GM12874 (cell line): ENCODE data around the gene KCND3.

Experiments used
- TF ChIP-seq, protein P1 (sequence below): IDR thresholded peaks from 2 replicates; pipeline ENCODE4 v1.5.1; 2011; ENCODE audit warnings: low read depth, mild to moderate bottlenecking, control low read depth, low read length, moderate library complexity; ENCODE audit not compliant: insufficient read depth

The KCND3 gene

DNA sequence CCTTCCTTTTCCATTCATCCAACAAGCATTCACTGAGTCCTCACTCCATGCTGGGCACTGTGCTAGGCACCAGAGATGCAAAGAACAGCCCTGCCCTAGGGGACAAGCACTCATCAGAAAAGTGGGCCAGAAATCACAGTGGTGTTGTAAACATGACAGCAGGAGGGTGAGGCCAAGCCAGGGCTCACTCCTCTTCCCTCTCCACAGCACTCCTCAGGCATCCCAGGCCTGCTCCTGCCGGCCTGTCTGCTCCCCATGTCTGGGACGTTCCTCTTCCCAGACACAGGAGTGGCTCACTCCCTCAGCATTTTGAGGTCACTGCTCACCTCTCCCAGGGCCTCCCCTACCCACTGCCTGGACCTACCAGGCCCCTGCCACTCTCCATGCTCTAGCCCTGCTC lies 61.8 kb downstream of the KCND3 start:
- TF ChIP-seq, protein P1, sequence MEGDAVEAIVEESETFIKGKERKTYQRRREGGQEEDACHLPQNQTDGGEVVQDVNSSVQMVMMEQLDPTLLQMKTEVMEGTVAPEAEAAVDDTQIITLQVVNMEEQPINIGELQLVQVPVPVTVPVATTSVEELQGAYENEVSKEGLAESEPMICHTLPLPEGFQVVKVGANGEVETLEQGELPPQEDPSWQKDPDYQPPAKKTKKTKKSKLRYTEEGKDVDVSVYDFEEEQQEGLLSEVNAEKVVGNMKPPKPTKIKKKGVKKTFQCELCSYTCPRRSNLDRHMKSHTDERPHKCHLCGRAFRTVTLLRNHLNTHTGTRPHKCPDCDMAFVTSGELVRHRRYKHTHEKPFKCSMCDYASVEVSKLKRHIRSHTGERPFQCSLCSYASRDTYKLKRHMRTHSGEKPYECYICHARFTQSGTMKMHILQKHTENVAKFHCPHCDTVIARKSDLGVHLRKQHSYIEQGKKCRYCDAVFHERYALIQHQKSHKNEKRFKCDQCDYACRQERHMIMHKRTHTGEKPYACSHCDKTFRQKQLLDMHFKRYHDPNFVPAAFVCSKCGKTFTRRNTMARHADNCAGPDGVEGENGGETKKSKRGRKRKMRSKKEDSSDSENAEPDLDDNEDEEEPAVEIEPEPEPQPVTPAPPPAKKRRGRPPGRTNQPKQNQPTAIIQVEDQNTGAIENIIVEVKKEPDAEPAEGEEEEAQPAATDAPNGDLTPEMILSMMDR, result no peak

DNA sequence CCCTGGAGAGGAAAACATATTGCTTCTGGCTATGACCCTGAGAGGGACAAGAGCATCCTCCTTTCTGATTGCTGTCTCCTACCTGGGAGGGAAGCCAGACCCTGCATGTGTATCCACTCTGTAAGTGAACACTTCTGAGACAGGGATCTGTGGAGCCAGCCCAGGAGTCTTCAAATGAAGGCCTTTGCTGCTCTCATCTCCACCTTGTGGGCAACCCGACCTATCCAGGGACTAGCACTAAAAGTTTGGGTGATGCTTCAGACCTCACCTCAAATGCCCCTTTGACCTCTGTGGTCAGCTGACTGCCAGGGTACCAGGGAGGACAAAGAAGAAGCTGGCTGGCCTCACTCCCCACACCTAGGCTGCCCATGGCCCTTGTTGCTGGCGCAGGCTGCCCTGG lies 64.7 kb downstream of the KCND3 start:
- TF ChIP-seq, protein P1, result no peak

DNA sequence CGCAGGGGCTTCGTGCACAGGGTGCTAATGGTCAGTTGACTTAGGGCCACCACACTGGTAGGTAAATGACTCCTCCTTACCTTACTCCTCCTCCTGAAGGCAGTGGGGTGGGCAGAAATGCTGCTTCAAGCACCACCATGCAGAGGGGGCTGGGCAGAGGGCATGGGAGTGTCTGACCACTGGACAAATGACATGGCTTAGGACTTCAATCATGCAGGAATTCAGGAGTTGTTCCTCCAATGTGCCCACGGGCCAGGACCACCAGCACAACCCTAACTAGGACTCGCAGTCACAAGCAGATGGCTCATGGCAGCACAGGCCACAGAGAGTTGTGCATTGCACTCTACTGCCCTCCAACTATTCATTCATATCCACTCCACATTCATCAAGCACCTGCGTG lies 65.7 kb downstream of the KCND3 start:
- TF ChIP-seq, protein P1, result no peak

DNA sequence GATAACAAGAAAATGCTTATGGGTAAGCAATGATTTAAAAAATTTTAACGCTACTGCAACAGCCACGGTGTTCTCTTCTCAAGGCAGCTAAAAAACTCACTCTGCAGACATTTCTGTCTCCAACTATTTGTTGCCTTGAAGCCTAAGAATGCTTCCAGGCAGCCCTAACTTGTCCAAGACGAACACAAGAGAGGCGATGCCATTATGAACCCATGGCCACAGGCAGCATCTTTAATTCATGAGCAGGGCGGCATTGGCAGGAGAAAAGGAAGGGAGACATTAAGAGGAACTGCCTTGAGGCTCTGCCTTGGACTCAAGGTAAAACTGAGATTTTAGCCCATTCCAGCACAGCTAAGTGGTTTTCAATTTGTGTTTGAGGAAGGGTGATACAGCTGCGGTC lies 67.5 kb downstream of the KCND3 start:
- TF ChIP-seq, protein P1, result no peak

DNA sequence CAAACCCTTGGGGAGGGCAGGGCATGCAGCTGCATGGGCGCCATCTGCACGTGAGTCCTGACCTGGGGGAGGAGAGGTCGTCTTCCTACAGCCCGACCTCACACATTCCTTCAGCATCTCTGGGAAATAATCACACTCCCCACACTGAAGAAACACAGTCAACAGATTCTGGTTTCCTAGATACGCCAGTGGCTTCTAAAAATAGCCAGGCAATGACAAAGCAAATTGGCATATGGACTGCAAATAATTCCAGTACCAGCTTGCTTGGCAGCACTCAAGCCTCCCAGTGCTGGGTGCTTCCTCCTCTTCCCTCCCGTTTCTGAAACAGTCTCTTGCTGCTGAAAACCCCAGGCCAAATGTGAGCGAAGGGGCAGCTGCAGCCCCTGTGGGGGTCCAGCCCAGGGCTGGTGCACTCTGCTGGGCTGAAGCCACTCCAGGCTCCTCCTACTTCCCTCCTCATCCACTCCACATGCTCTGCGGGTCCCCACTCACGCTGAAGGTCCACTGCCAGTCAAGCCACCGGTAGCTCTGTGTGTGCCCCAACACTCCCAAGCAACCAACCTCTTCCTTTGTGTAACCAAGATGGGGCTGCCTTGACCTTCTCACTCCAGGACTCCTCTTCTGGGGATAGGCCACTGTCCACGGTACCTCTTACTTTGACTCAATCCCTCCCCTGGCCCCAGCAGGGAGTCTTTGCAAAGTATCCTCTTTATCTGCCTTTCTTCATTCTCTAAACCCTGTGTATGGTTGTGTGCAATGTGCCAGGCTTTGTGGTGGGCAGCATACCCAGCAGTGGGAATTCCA lies 69.0 kb downstream of the KCND3 start:
- TF ChIP-seq, protein P1, result no peak

DNA sequence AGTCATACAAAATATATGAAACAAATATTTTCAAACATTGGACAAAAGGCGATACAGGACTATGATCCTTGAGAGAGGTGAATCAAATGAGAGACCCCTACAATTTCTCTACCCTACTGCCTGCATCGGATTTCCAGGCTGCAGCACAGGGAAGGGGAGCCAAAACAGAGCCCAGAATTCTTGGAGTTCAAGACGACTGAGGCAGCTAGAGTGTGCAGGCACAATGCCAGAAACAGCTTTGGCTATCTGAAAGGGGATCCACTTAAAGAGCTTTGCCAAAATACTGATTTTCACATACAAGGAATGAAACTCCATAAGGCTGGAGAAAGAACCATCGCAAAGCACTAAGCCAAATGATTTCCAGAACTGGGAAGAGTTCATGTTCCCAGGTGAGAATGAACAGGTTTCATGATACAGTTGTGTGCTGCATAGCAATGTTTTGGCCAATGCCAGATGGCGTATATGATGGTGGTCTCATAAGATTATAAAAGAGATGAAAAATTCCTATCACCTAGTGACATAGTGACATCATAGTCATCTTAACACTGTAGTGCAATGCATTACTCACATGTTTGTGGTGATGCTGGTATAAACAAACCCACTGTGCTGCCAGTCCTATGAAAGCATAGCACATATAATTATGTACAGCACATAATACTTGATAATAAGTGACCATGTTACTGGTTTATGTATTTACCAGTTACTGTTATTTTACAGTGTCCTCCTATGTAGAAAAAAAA lies 77.5 kb downstream of the KCND3 start:
- TF ChIP-seq, protein P1, result no peak

DNA sequence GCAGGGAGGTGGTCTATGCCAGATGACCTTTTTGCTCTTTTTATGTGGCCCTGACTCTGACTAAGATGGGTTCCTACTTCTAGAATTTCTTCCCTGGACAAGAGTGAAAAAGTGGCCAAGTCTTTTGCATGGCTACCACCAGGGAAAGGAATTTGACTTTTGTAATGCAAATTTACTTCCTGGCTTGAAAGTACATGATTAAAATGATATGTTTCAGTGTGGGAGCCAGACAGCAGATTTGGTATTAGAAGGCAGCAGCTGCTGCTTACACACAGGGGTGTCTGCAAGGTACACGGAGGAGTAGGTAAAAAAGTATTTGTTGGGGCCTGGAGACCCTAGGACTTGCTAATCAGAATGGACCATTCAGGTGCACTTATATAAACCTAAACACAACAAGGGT lies 78.4 kb downstream of the KCND3 start:
- TF ChIP-seq, protein P1, result no peak
